HEK293 (cell line): ENCODE results near the gene TMEM186.

Experiments
- CTCF ChIA-PET: fragments of 350-600 bp; formaldehyde crosslinking; extraction: SDS; loops from one replicate; lab custom pipeline; 2021; ENCODE audit warnings: antibody characterized with exemption; lab: Yijun Ruan, JAX
- POLR2A ChIA-PET: fragments of 300-600 bp; formaldehyde crosslinking; extraction: SDS; loops from one replicate; lab custom pipeline; 2020; ENCODE audit warnings: antibody characterized with exemption, inconsistent platforms; lab: Yijun Ruan, JAX
- H3K27ac ChIP-seq: fragments of 200-500 bp; sonication (Bioruptor generic); 2 replicates; pipeline ENCODE4 v1.5.1; 2014; ENCODE audit warnings: low read depth, low read length, control low read depth, inconsistent platforms; ENCODE audit errors: extremely low read depth
- H3K36me3 ChIP-seq, 2 experiments: fragments of 200-500 bp in 1 of 2; sonication (Bioruptor generic) in 1 of 2; 1 replicate in 1 of 2; 2 replicates in 1 of 2; pipeline ENCODE4 v1.5.1; 2014 to 2017; ENCODE audit warnings: inconsistent platforms in 2 of 2, low read length in 2 of 2; ENCODE audit not compliant: control insufficient read depth in 2 of 2, insufficient read depth in 1 of 2
- H3K4me1 ChIP-seq: fragments of 200-500 bp; sonication (Bioruptor generic); 2 replicates; pipeline ENCODE4 v1.5.1; 2014; ENCODE audit warnings: mild to moderate bottlenecking, low read length, inconsistent platforms; ENCODE audit not compliant: control insufficient read depth, insufficient read depth
- H3K4me3 ChIP-seq: 2 replicates; pipeline ENCODE4 v1.5.1; 2011; ENCODE audit warnings: low read depth, mild to moderate bottlenecking, control low read depth, low read length, moderate library complexity
- H3K9me3 ChIP-seq: fragments of 200-500 bp; sonication (Bioruptor generic); 2 replicates; pipeline ENCODE4 v1.5.1; 2014; ENCODE audit warnings: low read depth, low read length, inconsistent platforms; ENCODE audit not compliant: control insufficient read depth, insufficient read depth
- EGR2 ChIP-seq: fragments of 450-650 bp; formaldehyde crosslinking; IDR thresholded peaks from 2 replicates; pipeline ENCODE4 v1.5.1; 2016; ENCODE audit warnings: low read depth, missing biosample characterization, missing genetic modification characterization
- GFI1B ChIP-seq: fragments of 450-650 bp; formaldehyde crosslinking; IDR thresholded peaks from 2 replicates; pipeline ENCODE4 v1.5.1; 2016; ENCODE audit warnings: missing biosample characterization, missing genetic modification characterization
- OVOL3 ChIP-seq: fragments of 450-650 bp; formaldehyde crosslinking; IDR thresholded peaks from 2 replicates; pipeline ENCODE4 v1.5.1; 2016; ENCODE audit warnings: missing biosample characterization, missing genetic modification characterization
- RBAK ChIP-seq: fragments of 450-650 bp; formaldehyde crosslinking; IDR thresholded peaks from 2 replicates; pipeline ENCODE4 v1.5.1; 2016; ENCODE audit warnings: missing biosample characterization, missing genetic modification characterization
- TRIM28 ChIP-seq: IDR thresholded peaks from 2 replicates; pipeline ENCODE4 v1.6.1; 2011; ENCODE audit warnings: low read length, control low read depth, borderline replicate concordance
- ZEB2 ChIP-seq: fragments of 450-650 bp; formaldehyde crosslinking; IDR thresholded peaks from 2 replicates; pipeline ENCODE4 v1.5.1; 2016; ENCODE audit warnings: missing biosample characterization, missing genetic modification characterization
- ZFP3 ChIP-seq: fragments of 450-650 bp; formaldehyde crosslinking; IDR thresholded peaks from 2 replicates; pipeline ENCODE4 v1.5.1; 2016; ENCODE audit warnings: low read depth, missing biosample characterization, missing genetic modification characterization
- ZNF138 ChIP-seq: fragments of 450-650 bp; formaldehyde crosslinking; IDR thresholded peaks from 2 replicates; pipeline ENCODE4 v1.5.1; 2016; ENCODE audit warnings: missing biosample characterization, missing genetic modification characterization, borderline replicate concordance
- ZNF148 ChIP-seq: fragments of 450-650 bp; formaldehyde crosslinking; IDR thresholded peaks from 2 replicates; pipeline ENCODE4 v1.5.0; 2017; ENCODE audit warnings: missing biosample characterization, missing genetic modification characterization, borderline replicate concordance
- ZNF157 ChIP-seq: fragments of 450-650 bp; formaldehyde crosslinking; IDR thresholded peaks from 2 replicates; pipeline ENCODE4 v1.5.1; 2016; ENCODE audit warnings: missing biosample characterization, missing genetic modification characterization
- ZNF174 ChIP-seq: fragments of 450-650 bp; formaldehyde crosslinking; IDR thresholded peaks from 2 replicates; pipeline ENCODE4 v1.5.0; 2017; ENCODE audit warnings: missing biosample characterization, mild to moderate bottlenecking, missing genetic modification characterization
- ZNF202 ChIP-seq: fragments of 450-650 bp; formaldehyde crosslinking; IDR thresholded peaks from 2 replicates; pipeline ENCODE4 v1.5.1; 2016; ENCODE audit warnings: missing biosample characterization, missing genetic modification characterization, borderline replicate concordance
- ZNF221 ChIP-seq: fragments of 450-650 bp; formaldehyde crosslinking; IDR thresholded peaks from 2 replicates; pipeline ENCODE4 v1.5.1; 2017; ENCODE audit warnings: missing biosample characterization, missing genetic modification characterization, borderline replicate concordance
- ZNF274 ChIP-seq, 2 experiments: fragments of 200-500 bp in 1 of 2; fragments of 450-650 bp in 1 of 2; sonication (Bioruptor generic) in 1 of 2; formaldehyde crosslinking in 1 of 2; IDR thresholded peaks; 2 replicates each; pipeline versions ENCODE4 v1.5.1 to v1.6.1; 2014 to 2016; ENCODE audit warnings: borderline replicate concordance in 1 of 2, inconsistent platforms in 1 of 2, low read length in 1 of 2, missing biosample characterization in 1 of 2, missing genetic modification characterization in 1 of 2
- ZNF354C ChIP-seq: fragments of 450-650 bp; formaldehyde crosslinking; IDR thresholded peaks from 2 replicates; pipeline ENCODE4 v1.5.1; 2016; ENCODE audit warnings: missing biosample characterization, missing genetic modification characterization, low read depth, borderline replicate concordance
- ZNF426 ChIP-seq: fragments of 450-650 bp; formaldehyde crosslinking; IDR thresholded peaks from 2 replicates; pipeline ENCODE4 v1.5.1; 2017; ENCODE audit warnings: missing biosample characterization, missing genetic modification characterization, mild to moderate bottlenecking, inconsistent platforms, moderate library complexity
- ZNF501 ChIP-seq: fragments of 450-650 bp; formaldehyde crosslinking; IDR thresholded peaks from 2 replicates; pipeline ENCODE4 v1.5.1; 2016; ENCODE audit warnings: missing biosample characterization, missing genetic modification characterization
- ZNF530 ChIP-seq: fragments of 450-650 bp; formaldehyde crosslinking; IDR thresholded peaks from 2 replicates; pipeline ENCODE4 v1.5.1; 2016; ENCODE audit warnings: low read depth, missing biosample characterization, missing genetic modification characterization
- ZNF571 ChIP-seq: fragments of 450-650 bp; formaldehyde crosslinking; IDR thresholded peaks from 2 replicates; pipeline ENCODE4 v1.5.0; 2017; ENCODE audit warnings: missing biosample characterization, missing genetic modification characterization
- ZNF585B ChIP-seq: fragments of 450-650 bp; formaldehyde crosslinking; IDR thresholded peaks from 2 replicates; pipeline ENCODE4 v1.5.1; 2016; ENCODE audit warnings: missing biosample characterization, missing genetic modification characterization
- ZNF660 ChIP-seq: fragments of 450-650 bp; IDR thresholded peaks from 2 replicates; pipeline ENCODE4 v1.5.1; 2018; ENCODE audit warnings: missing biosample characterization, mild to moderate bottlenecking, missing genetic modification characterization
- ZNF792 ChIP-seq: fragments of 450-650 bp; formaldehyde crosslinking; IDR thresholded peaks from 2 replicates; pipeline ENCODE4 v1.5.1; 2016; ENCODE audit warnings: missing biosample characterization, missing genetic modification characterization
- TF ChIP-seq, protein P1 (sequence below): fragments of 450-650 bp; formaldehyde crosslinking; conservative IDR thresholded peaks from 2 replicates; pipeline ENCODE4 v1.5.1; 2016; ENCODE audit warnings: low read depth, missing biosample characterization, missing genetic modification characterization

Gene TMEM186

DNA sequence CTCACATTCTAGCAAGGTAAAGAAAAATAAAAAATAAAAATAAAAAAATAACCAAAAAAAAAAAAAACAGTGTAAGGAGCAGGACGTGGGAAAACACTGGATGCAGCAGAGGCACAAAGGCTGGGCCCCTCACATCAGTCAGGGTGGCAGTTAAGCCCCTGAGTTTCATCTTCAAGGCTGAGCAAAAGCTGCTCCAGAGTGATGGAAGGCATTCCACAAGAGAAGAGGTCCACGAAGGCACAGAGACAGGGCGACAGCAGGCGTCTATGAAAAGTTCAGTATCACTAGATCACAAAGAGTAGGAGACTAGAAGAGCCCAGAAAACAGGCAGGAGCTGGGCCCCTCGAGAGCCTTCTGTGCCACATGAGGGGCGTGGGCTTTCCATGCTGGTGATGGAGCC, 12.0 kb downstream of the TMEM186 start (continued):
- TF ChIP-seq ZNF571 (tag by site-specific recombination) (no peak), ZNF138 (tag by site-specific recombination) (no peak), ZEB2 (no peak), ZFP3 (tag by site-specific recombination) (no peak), ZNF274 (IDR thresholded peaks at IDR 0.05; ENCODE audit: low read length) (no peak), ZNF274 (tag by site-specific recombination; IDR thresholded peaks at IDR 0.05; ENCODE audit: borderline replicate concordance) (no peak), ZNF585B (tag by site-specific recombination) (no peak), ZNF157 (tag by site-specific recombination) (no peak)

DNA sequence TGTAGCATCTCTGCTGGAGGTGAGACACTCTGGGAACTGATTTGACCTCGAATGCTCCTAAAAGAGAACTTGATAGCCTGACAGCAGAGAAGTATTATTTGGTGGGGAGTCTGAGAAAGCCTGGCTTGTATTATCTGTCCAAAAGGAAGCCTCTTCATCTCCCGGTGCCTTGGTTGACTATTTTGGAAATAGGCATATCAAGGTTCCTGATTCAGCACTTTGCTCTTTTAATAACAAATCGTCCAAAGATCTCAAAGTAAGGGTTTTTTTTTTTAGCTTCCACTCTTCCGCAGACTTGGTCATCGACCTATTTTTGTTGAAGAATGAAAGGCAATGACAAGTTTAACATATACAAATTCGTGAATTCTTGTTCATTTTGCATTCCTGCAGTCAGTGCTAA, 14.8 kb downstream of the TMEM186 start:
- H3K36me3 ChIP-seq: peaks cover 0 to 18% of the 10 kb centered on the region in 2 experiments; a peak in 1 of 3 replicates
- CTCF ChIA-PET: no interaction called here
- TF ChIP-seq EGR2 (tag by site-specific recombination): no peak
- TF ChIP-seq GFI1B (tag by site-specific recombination): no peak
- TF ChIP-seq ZNF174: no peak
- no peak for TF ChIP-seq OVOL3 (tag by site-specific recombination)
- no peak for TF ChIP-seq ZNF426 (tag by site-specific recombination)
- no peak for TF ChIP-seq ZNF660
- no peak for TF ChIP-seq ZNF792 (tag by site-specific recombination)
- TF ChIP-seq RBAK (tag by site-specific recombination): no peak
- TF ChIP-seq, protein P1, sequence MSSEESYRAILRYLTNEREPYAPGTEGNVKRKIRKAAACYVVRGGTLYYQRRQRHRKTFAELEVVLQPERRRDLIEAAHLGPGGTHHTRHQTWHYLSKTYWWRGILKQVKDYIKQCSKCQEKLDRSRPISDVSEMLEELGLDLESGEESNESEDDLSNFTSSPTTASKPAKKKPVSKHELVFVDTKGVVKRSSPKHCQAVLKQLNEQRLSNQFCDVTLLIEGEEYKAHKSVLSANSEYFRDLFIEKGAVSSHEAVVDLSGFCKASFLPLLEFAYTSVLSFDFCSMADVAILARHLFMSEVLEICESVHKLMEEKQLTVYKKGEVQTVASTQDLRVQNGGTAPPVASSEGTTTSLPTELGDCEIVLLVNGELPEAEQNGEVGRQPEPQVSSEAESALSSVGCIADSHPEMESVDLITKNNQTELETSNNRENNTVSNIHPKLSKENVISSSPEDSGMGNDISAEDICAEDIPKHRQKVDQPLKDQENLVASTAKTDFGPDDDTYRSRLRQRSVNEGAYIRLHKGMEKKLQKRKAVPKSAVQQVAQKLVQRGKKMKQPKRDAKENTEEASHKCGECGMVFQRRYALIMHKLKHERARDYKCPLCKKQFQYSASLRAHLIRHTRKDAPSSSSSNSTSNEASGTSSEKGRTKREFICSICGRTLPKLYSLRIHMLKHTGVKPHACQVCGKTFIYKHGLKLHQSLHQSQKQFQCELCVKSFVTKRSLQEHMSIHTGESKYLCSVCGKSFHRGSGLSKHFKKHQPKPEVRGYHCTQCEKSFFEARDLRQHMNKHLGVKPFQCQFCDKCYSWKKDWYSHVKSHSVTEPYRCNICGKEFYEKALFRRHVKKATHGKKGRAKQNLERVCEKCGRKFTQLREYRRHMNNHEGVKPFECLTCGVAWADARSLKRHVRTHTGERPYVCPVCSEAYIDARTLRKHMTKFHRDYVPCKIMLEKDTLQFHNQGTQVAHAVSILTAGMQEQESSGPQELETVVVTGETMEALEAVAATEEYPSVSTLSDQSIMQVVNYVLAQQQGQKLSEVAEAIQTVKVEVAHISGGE (tag by site-specific recombination): no peak
- no peak for TF ChIP-seq ZNF221
- H3K4me3 ChIP-seq: no peak overlapping the region
- H3K4me1 ChIP-seq: no peaks in the 10 kb centered on the region
- no peak overlapping the region for H3K27ac ChIP-seq
- H3K9me3 ChIP-seq: no peaks in the 10 kb centered on the region
- POLR2A ChIA-PET: no interaction called here

DNA sequence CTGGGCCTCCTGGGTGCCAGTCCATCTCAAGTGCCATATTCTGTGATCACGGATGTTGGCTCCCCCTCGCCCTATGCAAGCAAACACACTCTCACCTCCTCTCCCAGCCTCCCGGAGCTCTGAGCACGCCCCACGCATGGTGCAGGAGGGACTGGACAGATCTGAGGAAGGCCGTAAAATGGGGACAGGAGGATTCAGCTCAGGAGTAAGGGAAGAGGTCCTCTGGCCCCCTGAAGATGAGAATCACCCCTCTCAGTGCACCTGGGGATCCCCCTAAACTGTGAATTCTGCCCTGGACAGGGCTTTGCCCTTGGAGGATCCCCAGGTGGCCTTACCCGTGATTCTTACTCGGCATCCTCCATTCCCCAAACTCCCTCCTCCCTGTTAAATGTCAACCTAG, 15.6 kb downstream of the TMEM186 start:
- CTCF ChIA-PET: no interaction called here
- POLR2A ChIA-PET: interaction anchor here (0.6 kb wide), 1 partner anchor 39 kb away, joined by 3 read pairs; no protein-coding TSS in a partner anchor
- H3K36me3 ChIP-seq: peaks cover 0 to 26% of the 10 kb centered on the region in 2 experiments; a peak in 1 of 3 replicates
- H3K4me3 ChIP-seq: no peak overlapping the region
- H3K4me1 ChIP-seq: no peaks in the 10 kb centered on the region
- H3K9me3 ChIP-seq: no peaks in the 10 kb centered on the region
- H3K27ac ChIP-seq: no peak overlapping the region
- TF ChIP-seq ZNF501 (tag by site-specific recombination) (no peak), ZNF354C (no peak), ZNF148 (tag by site-specific recombination) (no peak), ZNF530 (tag by site-specific recombination) (no peak), ZNF202 (tag by site-specific recombination) (no peak), TRIM28 (no peak)
